ENCODE results near the gene AIFM2. TPM values are rescaled to one million over a fixed set of nuclear protein-coding genes. Genes with fewer than 3 reads are reported as not detected.
"Not testable (repeated sequence)": the region's sequence is repeated elsewhere in the genome, so short reads cannot be mapped to it uniquely, and the experiment has no call there.

Gene AIFM2
- polyA plus RNA-seq, 1 experiment: 9.1 TPM

- Histone ChIP-seq H3K4me3 (ENCODE audit: low read depth, low read length) (no peak overlapping the region), H3K27ac (ENCODE audit: low read depth, low read length) (no peak overlapping the region), H3K27me3 (ENCODE audit: control insufficient read depth, insufficient read depth, low read length) (no peaks in the 10 kb centered on the region), H3K9me3 (ENCODE audit: control insufficient read depth, insufficient read depth, low read length) (no peaks in the 10 kb centered on the region)
- ChIA-PET POLR2A (no interaction called here), CTCF (interaction anchor here (1.3 to 2.4 kb wide), 3 partner anchors 10 to 204 kb away, joined by 4 to 15 read pairs (median 4); partner anchors contain the start of gene TYSND1)
- no peak for DNase-seq (ENCODE audit: low read depth, low spot score)
- no peak for TF ChIP-seq CTCF (IDR thresholded peaks at IDR 0.05; ENCODE audit: low read depth, low read length)
Measured at GRCh38 chr10:70160798-70161197, 28.2 kb upstream of the AIFM2 start.

GRCh38 chr10:70159366-70159765, 26.7 kb upstream of the AIFM2 start:
- CTCF ChIA-PET: interaction anchor here (4.3 kb wide), 1 partner anchor 13 kb away, joined by 54 read pairs; the partner anchor contains the start of gene TYSND1
- H3K27me3 ChIP-seq (ENCODE audit: control insufficient read depth, insufficient read depth, low read length); H3K9me3 ChIP-seq (ENCODE audit: control insufficient read depth, insufficient read depth, low read length); DNase-seq (ENCODE audit: low read depth, low spot score); H3K4me3 ChIP-seq (ENCODE audit: low read depth, low read length); H3K27ac ChIP-seq (ENCODE audit: low read depth, low read length); POLR2A ChIA-PET: not testable (repeated sequence)

DNA sequence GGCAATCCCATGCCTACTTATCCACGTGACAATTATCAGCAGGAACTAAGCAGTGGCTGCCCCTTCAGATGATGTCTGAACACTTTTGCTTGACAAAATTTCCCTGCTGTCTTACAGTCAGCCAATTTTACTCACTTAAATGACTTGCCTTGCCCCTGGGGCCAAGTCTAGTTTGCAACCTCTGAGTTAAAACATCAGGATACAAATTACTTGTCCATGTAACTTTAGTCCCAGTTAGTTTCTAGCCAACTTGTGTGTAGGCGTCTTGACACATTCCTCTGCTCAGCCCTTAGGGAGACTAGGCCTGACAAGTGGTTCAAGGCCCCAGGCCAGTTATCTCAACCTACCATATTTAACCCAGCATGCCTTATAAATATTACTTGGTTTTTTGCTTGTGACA, 25.5 kb upstream of the AIFM2 start:
- CTCF ChIA-PET: interaction anchor here (4.3 kb wide), 1 partner anchor 12 kb away, joined by 54 read pairs; the partner anchor contains the start of gene TYSND1
- H3K4me3 ChIP-seq (ENCODE audit: low read depth, low read length): no peak overlapping the region
- POLR2A ChIA-PET: interaction anchor here (0.6 kb wide), 2 partner anchors 9 to 26 kb away, joined by 4 to 6 read pairs; no protein-coding TSS in a partner anchor
- TF ChIP-seq CTCF (IDR thresholded peaks at IDR 0.05; ENCODE audit: low read depth, low read length): no peak
- no peak overlapping the region for H3K27ac ChIP-seq (ENCODE audit: low read depth, low read length)
- no peak for DNase-seq (ENCODE audit: low read depth, low spot score)
- H3K27me3 ChIP-seq (ENCODE audit: control insufficient read depth, insufficient read depth, low read length): no peaks in the 10 kb centered on the region
- no peaks in the 10 kb centered on the region for H3K9me3 ChIP-seq (ENCODE audit: control insufficient read depth, insufficient read depth, low read length)

DNA sequence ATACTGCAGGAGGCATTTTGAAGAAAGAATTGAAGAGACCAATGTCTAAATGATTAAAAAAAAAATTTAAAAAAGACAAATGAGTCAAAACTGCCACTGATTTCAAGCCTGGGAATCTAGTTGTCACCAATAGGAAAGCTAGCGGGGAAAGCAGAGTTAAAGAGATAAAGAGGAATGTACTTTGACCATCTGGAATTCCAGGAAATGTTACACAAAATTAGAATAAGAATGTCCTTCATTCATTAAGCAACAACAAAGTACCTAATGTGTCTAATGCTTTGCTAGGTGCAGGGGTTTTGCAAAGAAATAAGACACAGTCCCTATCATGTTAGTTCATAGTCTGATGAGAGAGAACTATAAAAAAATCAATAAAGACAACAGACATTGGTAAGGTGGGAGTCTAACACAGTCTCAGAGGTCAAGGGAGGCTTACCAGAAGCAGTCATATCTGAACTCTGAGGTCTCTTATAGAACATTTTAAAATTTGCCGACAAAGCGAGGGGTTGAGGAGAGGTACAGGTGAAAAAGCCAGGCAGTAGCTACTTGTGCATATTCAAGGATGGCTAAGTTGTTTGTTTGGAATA, 22.7 kb upstream of the AIFM2 start:
- Histone ChIP-seq H3K27me3 (ENCODE audit: control insufficient read depth, insufficient read depth, low read length) (no peaks in the 10 kb centered on the region), H3K4me3 (ENCODE audit: low read depth, low read length) (no peak overlapping the region), H3K27ac (ENCODE audit: low read depth, low read length) (no peak overlapping the region), H3K9me3 (ENCODE audit: control insufficient read depth, insufficient read depth, low read length) (no peaks in the 10 kb centered on the region)
- no peak for TF ChIP-seq CTCF (IDR thresholded peaks at IDR 0.05; ENCODE audit: low read depth, low read length)
- CTCF ChIA-PET: interaction anchor here (0.7 to 4.3 kb wide), 2 partner anchors 8 to 9 kb away, joined by 4 to 54 read pairs; partner anchors contain the start of gene TYSND1
- DNase-seq (ENCODE audit: low read depth, low spot score): no peak
- POLR2A ChIA-PET: interaction anchor here (0.9 kb wide), 1 partner anchor 15 kb away, joined by 3 read pairs; no protein-coding TSS in a partner anchor

DNA sequence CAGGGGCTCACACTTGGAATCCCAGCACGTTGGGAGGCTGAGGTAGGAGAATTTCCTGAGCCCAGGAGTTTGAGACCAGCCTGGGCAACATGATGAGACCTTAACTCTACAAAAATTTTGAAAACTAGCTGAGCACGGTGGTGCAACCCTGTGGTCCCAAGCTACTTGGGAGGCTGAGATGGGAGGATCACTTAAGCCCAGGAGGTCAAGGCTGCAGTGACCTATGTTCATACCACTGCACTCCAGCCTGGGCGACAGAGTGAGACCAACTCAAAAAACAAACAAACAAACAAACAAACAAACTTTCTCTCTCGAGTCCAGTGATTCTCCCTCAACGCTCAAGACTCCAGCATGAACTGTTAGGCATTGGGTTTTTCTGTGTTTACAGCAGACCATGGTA, 15.9 kb upstream of the AIFM2 start:
- Histone ChIP-seq H3K4me3 (ENCODE audit: low read depth, low read length) (no peak overlapping the region), H3K27ac (ENCODE audit: low read depth, low read length) (no peak overlapping the region), H3K9me3 (ENCODE audit: control insufficient read depth, insufficient read depth, low read length) (no peaks in the 10 kb centered on the region), H3K27me3 (ENCODE audit: control insufficient read depth, insufficient read depth, low read length) (no peaks in the 10 kb centered on the region)
- CTCF ChIA-PET: interaction anchor here (1.1 to 3.8 kb wide), 2 partner anchors 32 to 216 kb away, joined by 4 to 32 read pairs; no protein-coding TSS in a partner anchor
- POLR2A ChIA-PET: no interaction called here
- TF ChIP-seq CTCF (IDR thresholded peaks at IDR 0.05; ENCODE audit: low read depth, low read length): no peak
- no peak for DNase-seq (ENCODE audit: low read depth, low spot score)
